ENCODE data around the gene FABP1.

- TF ChIP-seq CTCF (tag by site-specific recombination; IDR thresholded peaks at IDR 0.05) (no peak), ZNF449 (tag by site-specific recombination; IDR thresholded peaks at IDR 0.05) (no peak), ZNF211 (tag by site-specific recombination; IDR thresholded peaks at IDR 0.05; ENCODE audit: low read depth) (no peak), REST (tag by site-specific recombination; IDR thresholded peaks at IDR 0.05) (no peak), GLIS1 (tag by site-specific recombination; IDR thresholded peaks at IDR 0.05) (no peak)
These were observed 11.0 kb downstream of the FABP1 start for GRCh38 chr2:88116669-88117432.
